A549 (cell line): ENCODE measurements around the gene CLSTN1. TPM values are rescaled to one million over a fixed set of nuclear protein-coding genes. Genes with fewer than 3 reads are reported as not detected.

Experiments used
- ATAC-seq, 2 experiments: fragments of 200-7000 bp in 1 of 2; fragments of >200 bp in 1 of 2; cut with Nextera tagmentation in 1 of 2; cut with Tn5 transposase in 1 of 2; 3 replicates each; pipeline versions ENCODE4 v1.8.0 to v1.9.1; 2018 to 2020; ENCODE audit warnings: mild to moderate bottlenecking in 1 of 2, moderate library complexity in 1 of 2
- CTCF ChIA-PET: fragments of 300-600 bp; sonication (Branson Sonifier 250); formaldehyde crosslinking; extraction: SDS; loops from one replicate; lab custom pipeline; 2021; ENCODE audit warnings: antibody characterized with exemption, inconsistent platforms; lab: Yijun Ruan, JAX
- POLR2A ChIA-PET: fragments of 350-600 bp; formaldehyde crosslinking; extraction: SDS; loops from one replicate; lab custom pipeline; 2021; ENCODE audit warnings: antibody characterized with exemption, inconsistent platforms; lab: Yijun Ruan, JAX
- DNase-seq, 2 experiments: peaks; one replicate each; pipeline versions ENCODE4 v3.0.0 to v3.0.0-alpha.2; 2011 to 2016; ENCODE audit warnings: low read depth in 1 of 2, low spot score in 1 of 2
- FAIRE-seq: peaks from 2 replicates; lab custom pipeline; 2011; peaks lifted over from hg19 to GRCh38; lab: Jason Lieb, UNC
- H3K27ac ChIP-seq, 2 experiments: fragments of >200 bp; sonication (Bioruptor Twin); formaldehyde crosslinking; 3 replicates each; pipeline ENCODE4 v1.5.1; 2016 to 2017
- H3K4me1 ChIP-seq: fragments of >200 bp; sonication (Bioruptor Twin); formaldehyde crosslinking; 3 replicates; pipeline ENCODE4 v1.6.1; 2016
- H3K4me2 ChIP-seq: fragments of >200 bp; sonication (Bioruptor Twin); formaldehyde crosslinking; 3 replicates; pipeline ENCODE4 v1.6.1; 2016
- H3K4me3 ChIP-seq: fragments of >200 bp; sonication (Bioruptor Twin); formaldehyde crosslinking; 3 replicates; pipeline ENCODE4 v1.5.1; 2016
- H3K9me3 ChIP-seq: fragments of >200 bp; sonication (Bioruptor Twin); formaldehyde crosslinking; 3 replicates; pipeline ENCODE4 v1.6.1; 2016
- CBX2 ChIP-seq: fragments of 200-600 bp; sonication (generic); IDR thresholded peaks from 2 replicates; pipeline ENCODE4 v1.6.1; 2016; ENCODE audit warnings: low read depth, mild to moderate bottlenecking, borderline replicate concordance
- EHF ChIP-seq: fragments of 250-450 bp; sonication (Bioruptor Pico); IDR thresholded peaks from 2 replicates; pipeline ENCODE4 v1.5.0; 2020; ENCODE audit warnings: mild to moderate bottlenecking
- FOSB ChIP-seq: fragments of 250-450 bp; sonication (Bioruptor Pico); IDR thresholded peaks from 2 replicates; pipeline ENCODE4 v1.5.0; 2020; ENCODE audit warnings: mild to moderate bottlenecking, moderate library complexity
- FOXS1 ChIP-seq: fragments of 250-450 bp; sonication (Bioruptor Pico); IDR thresholded peaks from 2 replicates; pipeline ENCODE4 v1.5.0; 2020; ENCODE audit warnings: mild to moderate bottlenecking, moderate library complexity
- GATA3 ChIP-seq: IDR thresholded peaks from 2 replicates; pipeline ENCODE4 v1.6.1; 2012; ENCODE audit warnings: borderline replicate concordance
- HEYL ChIP-seq: fragments of 250-450 bp; sonication (Bioruptor Pico); IDR thresholded peaks from 2 replicates; pipeline ENCODE4 v1.8.0; 2021; ENCODE audit warnings: mild to moderate bottlenecking, moderate library complexity
- HOXB13 ChIP-seq: fragments of 250-450 bp; sonication (Bioruptor Pico); IDR thresholded peaks from 2 replicates; pipeline ENCODE4 v1.5.0; 2020; ENCODE audit warnings: low read depth, mild to moderate bottlenecking, moderate library complexity
- HOXB5 ChIP-seq: fragments of 250-450 bp; sonication (Bioruptor Pico); IDR thresholded peaks from 2 replicates; pipeline ENCODE4 v1.5.0; 2020; ENCODE audit warnings: mild to moderate bottlenecking, moderate library complexity
- JUNB ChIP-seq: fragments of >200 bp; sonication (Bioruptor Twin); formaldehyde crosslinking; IDR thresholded peaks from 2 replicates; pipeline ENCODE4 v1.6.1; 2016
- KDM5A ChIP-seq: fragments of 200-600 bp; sonication (generic); IDR thresholded peaks from 2 replicates; pipeline ENCODE4 v1.6.1; 2016; ENCODE audit warnings: antibody characterized with exemption, mild to moderate bottlenecking
- MAZ ChIP-seq: fragments of 150-350 bp; IDR thresholded peaks from 2 replicates; pipeline ENCODE4 v1.6.1; 2014; ENCODE audit warnings: antibody characterized with exemption, low read depth, low read length, borderline replicate concordance
- NR3C1 ChIP-seq: fragments of >200 bp; sonication (Bioruptor Twin); formaldehyde crosslinking; IDR thresholded peaks from 3 replicates; pipeline ENCODE4 v1.6.1; 2017
- POLR2AphosphoS2 ChIP-seq: conservative IDR thresholded peaks from 2 replicates; pipeline ENCODE4 v1.6.1; 2012; ENCODE audit warnings: low read length, improper control_type of control experiment, inconsistent platforms
- RCOR1 ChIP-seq: fragments of 150-350 bp; IDR thresholded peaks from 2 replicates; pipeline ENCODE4 v1.6.1; 2014; ENCODE audit warnings: antibody characterized with exemption, low read length, low read depth
- TFCP2L1 ChIP-seq: fragments of 250-450 bp; sonication (Bioruptor Pico); IDR thresholded peaks from 2 replicates; pipeline ENCODE4 v1.5.0; 2021; ENCODE audit warnings: mild to moderate bottlenecking
- ZFP36 ChIP-seq: fragments of 450-650 bp; IDR thresholded peaks from 2 replicates; pipeline ENCODE4 v1.6.1; 2014; ENCODE audit warnings: borderline replicate concordance; ENCODE audit not compliant: partially characterized antibody
- WGBS: methylation state at CpG from one replicate; pipeline ENCODE4 v1.1.6; 2017; ENCODE audit errors: missing lambda C conversion rate; 5-methylcytosine and 5-hydroxymethylcytosine counted together
- polyA plus RNA-seq, 4 experiments: library from polyadenylated mRNA; depleted of rRNA in 3 of 4; stranded (reverse); fragments of >200 nt; fragmentation: RNase III in 1 of 4; extraction: RNeasy Plus Mini Kit Qiagen cat#74134 plus additional on column Dnase treatment in 1 of 4; gene quantifications; 2 replicates in 3 of 4; 3 replicates in 1 of 4; pipeline ENCODE4 v1.2.3, GENCODE V29; 2011 to 2017
- TF ChIP-seq, protein P1 (sequence below): fragments of >200 bp; sonication (Bioruptor Twin); formaldehyde crosslinking; IDR thresholded peaks from 3 replicates; pipeline ENCODE4 v1.5.1; 2016
- TF ChIP-seq, protein P2 (sequence below): fragments of 200-600 bp; sonication (generic); IDR thresholded peaks from 2 replicates; pipeline ENCODE4 v1.6.1; 2016; ENCODE audit warnings: antibody characterized with exemption, mild to moderate bottlenecking, moderate library complexity
- TF ChIP-seq, protein P3 (sequence below): fragments of 150-350 bp; IDR thresholded peaks from 2 replicates; pipeline ENCODE4 v1.6.1; 2014; ENCODE audit warnings: low read depth, mild to moderate bottlenecking, low read length

The CLSTN1 gene
- polyA plus RNA-seq, 2 of the 4 experiments (the other 2 are of a cell fraction), result 27.3 to 56.1 TPM

- Histone ChIP-seq H3K9me3 (no peaks in the 10 kb centered on the region), H3K4me1 (no peaks in the 10 kb centered on the region), H3K27ac (no peak overlapping the region), H3K4me3 (no peak overlapping the region), H3K4me2 (no peak overlapping the region)
- 95% methylated on average over 13 of the region's 14 CpGs for whole genome bisulfite sequencing
- DNase-seq (no peak), FAIRE-seq (no peak), ATAC-seq (no peak)
- ChIA-PET POLR2A (no interaction called here), CTCF (interaction anchor here (0.8 to 2.1 kb wide), 3 partner anchors 9 to 105 kb away, joined by 3 to 5 read pairs (median 3); no protein-coding TSS in a partner anchor)
- no peak for TF ChIP-seq TFCP2L1 (CRISPR knock-in tag)
- no peak for TF ChIP-seq EHF (CRISPR knock-in tag)
- TF ChIP-seq, protein P1, sequence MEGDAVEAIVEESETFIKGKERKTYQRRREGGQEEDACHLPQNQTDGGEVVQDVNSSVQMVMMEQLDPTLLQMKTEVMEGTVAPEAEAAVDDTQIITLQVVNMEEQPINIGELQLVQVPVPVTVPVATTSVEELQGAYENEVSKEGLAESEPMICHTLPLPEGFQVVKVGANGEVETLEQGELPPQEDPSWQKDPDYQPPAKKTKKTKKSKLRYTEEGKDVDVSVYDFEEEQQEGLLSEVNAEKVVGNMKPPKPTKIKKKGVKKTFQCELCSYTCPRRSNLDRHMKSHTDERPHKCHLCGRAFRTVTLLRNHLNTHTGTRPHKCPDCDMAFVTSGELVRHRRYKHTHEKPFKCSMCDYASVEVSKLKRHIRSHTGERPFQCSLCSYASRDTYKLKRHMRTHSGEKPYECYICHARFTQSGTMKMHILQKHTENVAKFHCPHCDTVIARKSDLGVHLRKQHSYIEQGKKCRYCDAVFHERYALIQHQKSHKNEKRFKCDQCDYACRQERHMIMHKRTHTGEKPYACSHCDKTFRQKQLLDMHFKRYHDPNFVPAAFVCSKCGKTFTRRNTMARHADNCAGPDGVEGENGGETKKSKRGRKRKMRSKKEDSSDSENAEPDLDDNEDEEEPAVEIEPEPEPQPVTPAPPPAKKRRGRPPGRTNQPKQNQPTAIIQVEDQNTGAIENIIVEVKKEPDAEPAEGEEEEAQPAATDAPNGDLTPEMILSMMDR, result no peak
- no peak for TF ChIP-seq HOXB13 (CRISPR knock-in tag)
- no peak for TF ChIP-seq FOXS1 (CRISPR knock-in tag)
- TF ChIP-seq HEYL, result no peak
- no peak for TF ChIP-seq MAZ
- no peak for TF ChIP-seq KDM5A
- TF ChIP-seq POLR2AphosphoS2, result no peak
- TF ChIP-seq HOXB5 (CRISPR knock-in tag), result no peak
- TF ChIP-seq NR3C1, result no peak
- no peak for TF ChIP-seq ZFP36
Measured at GRCh38 chr1:9733160-9733789, 90.5 kb downstream of the CLSTN1 start.

- FAIRE-seq (no peak), ATAC-seq (no peak; a peak in 1 of 6 replicates), DNase-seq (no peak)
- Histone ChIP-seq H3K4me2 (no peak overlapping the region), H3K4me3 (no peak overlapping the region), H3K4me1 (no peaks in the 10 kb centered on the region), H3K9me3 (no peaks in the 10 kb centered on the region), H3K27ac (no peak overlapping the region)
- WGBS, result 86% methylated on average over 16 of the region's 18 CpGs
- CTCF ChIA-PET, result interaction anchor here (0.6 kb wide), 1 partner anchor 128 kb away, joined by 4 read pairs; no protein-coding TSS in a partner anchor
- TF ChIP-seq CBX2, result no peak
- TF ChIP-seq FOSB, result no peak
- TF ChIP-seq, protein P2, sequence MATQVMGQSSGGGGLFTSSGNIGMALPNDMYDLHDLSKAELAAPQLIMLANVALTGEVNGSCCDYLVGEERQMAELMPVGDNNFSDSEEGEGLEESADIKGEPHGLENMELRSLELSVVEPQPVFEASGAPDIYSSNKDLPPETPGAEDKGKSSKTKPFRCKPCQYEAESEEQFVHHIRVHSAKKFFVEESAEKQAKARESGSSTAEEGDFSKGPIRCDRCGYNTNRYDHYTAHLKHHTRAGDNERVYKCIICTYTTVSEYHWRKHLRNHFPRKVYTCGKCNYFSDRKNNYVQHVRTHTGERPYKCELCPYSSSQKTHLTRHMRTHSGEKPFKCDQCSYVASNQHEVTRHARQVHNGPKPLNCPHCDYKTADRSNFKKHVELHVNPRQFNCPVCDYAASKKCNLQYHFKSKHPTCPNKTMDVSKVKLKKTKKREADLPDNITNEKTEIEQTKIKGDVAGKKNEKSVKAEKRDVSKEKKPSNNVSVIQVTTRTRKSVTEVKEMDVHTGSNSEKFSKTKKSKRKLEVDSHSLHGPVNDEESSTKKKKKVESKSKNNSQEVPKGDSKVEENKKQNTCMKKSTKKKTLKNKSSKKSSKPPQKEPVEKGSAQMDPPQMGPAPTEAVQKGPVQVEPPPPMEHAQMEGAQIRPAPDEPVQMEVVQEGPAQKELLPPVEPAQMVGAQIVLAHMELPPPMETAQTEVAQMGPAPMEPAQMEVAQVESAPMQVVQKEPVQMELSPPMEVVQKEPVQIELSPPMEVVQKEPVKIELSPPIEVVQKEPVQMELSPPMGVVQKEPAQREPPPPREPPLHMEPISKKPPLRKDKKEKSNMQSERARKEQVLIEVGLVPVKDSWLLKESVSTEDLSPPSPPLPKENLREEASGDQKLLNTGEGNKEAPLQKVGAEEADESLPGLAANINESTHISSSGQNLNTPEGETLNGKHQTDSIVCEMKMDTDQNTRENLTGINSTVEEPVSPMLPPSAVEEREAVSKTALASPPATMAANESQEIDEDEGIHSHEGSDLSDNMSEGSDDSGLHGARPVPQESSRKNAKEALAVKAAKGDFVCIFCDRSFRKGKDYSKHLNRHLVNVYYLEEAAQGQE, result no peak
- TF ChIP-seq GATA3, result no peak
- TF ChIP-seq JUNB, result no peak
- TF ChIP-seq, protein P3, sequence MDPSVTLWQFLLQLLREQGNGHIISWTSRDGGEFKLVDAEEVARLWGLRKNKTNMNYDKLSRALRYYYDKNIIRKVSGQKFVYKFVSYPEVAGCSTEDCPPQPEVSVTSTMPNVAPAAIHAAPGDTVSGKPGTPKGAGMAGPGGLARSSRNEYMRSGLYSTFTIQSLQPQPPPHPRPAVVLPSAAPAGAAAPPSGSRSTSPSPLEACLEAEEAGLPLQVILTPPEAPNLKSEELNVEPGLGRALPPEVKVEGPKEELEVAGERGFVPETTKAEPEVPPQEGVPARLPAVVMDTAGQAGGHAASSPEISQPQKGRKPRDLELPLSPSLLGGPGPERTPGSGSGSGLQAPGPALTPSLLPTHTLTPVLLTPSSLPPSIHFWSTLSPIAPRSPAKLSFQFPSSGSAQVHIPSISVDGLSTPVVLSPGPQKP, result no peak
- TF ChIP-seq RCOR1, result no peak
- no peak for TF ChIP-seq POLR2AphosphoS2
- POLR2A ChIA-PET, result no interaction called here
Measured at GRCh38 chr1:9732123-9732971, 91.4 kb downstream of the CLSTN1 start.
